ENCODE measurements around the gene XCL1.
A peak's percentile ranks its signal among the peaks of the same experiment; 100 is the strongest.

XCL1 gene

DNA sequence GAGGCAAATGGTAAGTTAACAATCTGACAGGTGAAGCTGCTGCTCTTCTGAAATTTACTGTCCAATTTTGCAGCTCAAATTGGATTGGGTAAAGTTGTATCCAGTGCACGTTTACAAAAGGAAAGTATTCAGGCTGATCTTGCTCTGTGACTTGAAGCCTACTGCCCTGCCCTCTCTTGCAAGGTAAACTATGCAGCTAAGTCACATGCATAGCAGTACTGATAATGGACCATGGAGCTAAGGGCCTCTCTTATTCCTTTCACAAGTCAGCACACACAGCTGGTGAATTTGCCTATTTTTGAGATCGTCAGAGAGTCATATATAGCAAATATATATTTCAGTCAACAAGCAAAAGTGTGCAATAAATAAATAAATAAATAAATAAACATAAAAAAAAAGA is 23.2 kb downstream of the XCL1 start:
- no peak for DNase-seq
- H3K36me3 ChIP-seq (replicated peaks) = no peaks in the 10 kb centered on the region
- H3K27me3 ChIP-seq (replicated peaks) = no peaks in the 10 kb centered on the region
- in situ Hi-C loops (cut with HindIII; ENCODE audit: low pct_ligation_motif_present, low sequenced_read_pairs) = loop anchor here (25.0 kb wide), 1 partner anchor 738 kb away; no protein-coding TSS in a partner anchor
- TF ChIP-seq, protein P1, sequence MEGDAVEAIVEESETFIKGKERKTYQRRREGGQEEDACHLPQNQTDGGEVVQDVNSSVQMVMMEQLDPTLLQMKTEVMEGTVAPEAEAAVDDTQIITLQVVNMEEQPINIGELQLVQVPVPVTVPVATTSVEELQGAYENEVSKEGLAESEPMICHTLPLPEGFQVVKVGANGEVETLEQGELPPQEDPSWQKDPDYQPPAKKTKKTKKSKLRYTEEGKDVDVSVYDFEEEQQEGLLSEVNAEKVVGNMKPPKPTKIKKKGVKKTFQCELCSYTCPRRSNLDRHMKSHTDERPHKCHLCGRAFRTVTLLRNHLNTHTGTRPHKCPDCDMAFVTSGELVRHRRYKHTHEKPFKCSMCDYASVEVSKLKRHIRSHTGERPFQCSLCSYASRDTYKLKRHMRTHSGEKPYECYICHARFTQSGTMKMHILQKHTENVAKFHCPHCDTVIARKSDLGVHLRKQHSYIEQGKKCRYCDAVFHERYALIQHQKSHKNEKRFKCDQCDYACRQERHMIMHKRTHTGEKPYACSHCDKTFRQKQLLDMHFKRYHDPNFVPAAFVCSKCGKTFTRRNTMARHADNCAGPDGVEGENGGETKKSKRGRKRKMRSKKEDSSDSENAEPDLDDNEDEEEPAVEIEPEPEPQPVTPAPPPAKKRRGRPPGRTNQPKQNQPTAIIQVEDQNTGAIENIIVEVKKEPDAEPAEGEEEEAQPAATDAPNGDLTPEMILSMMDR (IDR thresholded peaks at IDR 0.05; ENCODE audit: low read depth, low read length, missing control alignments) = no peak
- no peak overlapping the region for H3K4me3 ChIP-seq (ENCODE audit: low read depth, low read length)
- no peak overlapping the region for H3K27ac ChIP-seq

DNA sequence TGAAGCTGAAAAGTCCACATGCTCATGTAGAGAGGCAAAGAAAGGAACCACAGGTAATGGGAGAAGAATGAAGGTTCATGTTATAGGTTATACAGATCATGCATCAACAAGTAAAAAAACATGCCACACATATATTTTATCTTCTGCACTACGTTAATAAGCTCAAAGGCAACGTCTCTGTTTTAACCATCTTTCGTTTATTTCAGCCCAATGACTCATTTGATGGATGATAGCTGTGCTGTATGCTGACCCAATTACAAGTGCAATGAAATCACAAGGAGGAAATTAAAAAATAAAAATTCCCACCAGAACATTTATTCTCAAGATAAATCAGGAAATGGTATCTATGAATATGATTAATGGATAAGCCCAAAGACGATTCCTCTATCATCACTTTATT is 24.6 kb downstream of the XCL1 start:
- Histone ChIP-seq H3K36me3 (replicated peaks) (no peaks in the 10 kb centered on the region), H3K27me3 (replicated peaks) (no peaks in the 10 kb centered on the region), H3K4me3 (ENCODE audit: low read depth, low read length) (no peak overlapping the region), H3K27ac (no peak overlapping the region)
- in situ Hi-C loops (cut with HindIII; ENCODE audit: low pct_ligation_motif_present, low sequenced_read_pairs) = loop anchor here (25.0 kb wide), 1 partner anchor 736 kb away; no protein-coding TSS in a partner anchor
- DNase-seq = no peak
- TF ChIP-seq, protein P1 (IDR thresholded peaks at IDR 0.05; ENCODE audit: low read depth, low read length, missing control alignments) = no peak

DNA sequence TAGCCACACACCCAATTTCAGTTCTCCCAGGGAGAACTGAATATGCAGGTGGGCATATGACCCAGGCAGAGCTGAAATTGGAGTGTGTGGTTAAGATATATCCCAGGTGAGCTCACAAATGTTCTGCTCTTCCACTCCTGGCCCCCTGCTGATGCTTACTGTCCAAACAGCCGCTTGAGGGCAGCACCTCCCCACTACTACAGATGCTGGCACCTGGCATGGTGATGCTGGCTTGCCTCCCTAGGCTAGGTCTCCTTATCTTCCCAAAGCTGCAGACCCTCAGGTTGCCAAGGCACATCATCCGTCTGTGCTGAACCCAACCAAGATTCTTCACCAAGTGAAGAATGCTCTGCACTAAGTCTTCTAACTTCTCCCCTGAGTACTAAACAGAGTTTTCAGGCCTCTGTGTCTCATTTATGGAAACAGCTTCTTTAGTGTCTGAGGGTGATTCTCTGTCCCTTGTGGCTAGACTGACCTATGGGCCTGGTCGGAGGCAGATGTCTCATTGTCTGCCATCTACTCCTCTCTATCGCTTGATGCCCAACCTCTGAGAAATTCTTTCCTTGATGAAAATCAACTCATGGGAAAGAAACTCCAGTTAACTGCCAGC is 27.2 kb downstream of the XCL1 start:
- H3K27me3 ChIP-seq (replicated peaks) = no peaks in the 10 kb centered on the region

DNA sequence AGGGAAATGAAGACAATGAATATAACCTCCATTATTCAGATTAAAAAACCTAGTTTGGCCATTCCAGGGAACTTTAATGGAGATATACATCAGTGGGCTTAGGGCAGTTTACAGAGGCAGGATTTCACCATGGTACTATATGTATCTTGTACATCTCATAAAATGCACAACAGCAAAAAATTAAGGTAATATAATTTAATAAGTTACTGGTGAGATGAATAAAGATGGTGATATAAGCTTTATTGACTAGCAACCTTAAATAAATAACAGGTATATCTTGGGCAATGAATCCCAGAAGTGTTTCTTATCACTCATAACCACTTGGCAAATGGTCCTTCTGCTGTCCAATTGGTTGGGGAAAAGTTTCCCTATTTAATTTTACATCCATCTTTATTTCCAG is 29.0 kb downstream of the XCL1 start:
- Histone ChIP-seq H3K27me3 (replicated peaks) (no peaks in the 10 kb centered on the region), H3K4me3 (ENCODE audit: low read depth, low read length) (no peak overlapping the region), H3K36me3 (replicated peaks) (no peaks in the 10 kb centered on the region), H3K27ac (no peak overlapping the region)
- no peak for DNase-seq
- TF ChIP-seq, protein P1 (IDR thresholded peaks at IDR 0.05; ENCODE audit: low read depth, low read length, missing control alignments) = no peak
- in situ Hi-C loops (cut with HindIII; ENCODE audit: low pct_ligation_motif_present, low sequenced_read_pairs) = loop anchor here (25.0 kb wide), 1 partner anchor 732 kb away; no protein-coding TSS in a partner anchor

More for the DNA sequence above, 27.2 kb downstream of the XCL1 start:
- TF ChIP-seq, protein P1 (IDR thresholded peaks at IDR 0.05; ENCODE audit: low read depth, low read length, missing control alignments) = peak; percentile 90
- no peak overlapping the region for H3K27ac ChIP-seq
- no peak overlapping the region for H3K4me3 ChIP-seq (ENCODE audit: low read depth, low read length)
- in situ Hi-C loops (cut with HindIII; ENCODE audit: low pct_ligation_motif_present, low sequenced_read_pairs) = loop anchor here (25.0 kb wide), 1 partner anchor 734 kb away; no protein-coding TSS in a partner anchor
- H3K36me3 ChIP-seq (replicated peaks) = no peaks in the 10 kb centered on the region
- DNase-seq = peak; percentile 55

DNA sequence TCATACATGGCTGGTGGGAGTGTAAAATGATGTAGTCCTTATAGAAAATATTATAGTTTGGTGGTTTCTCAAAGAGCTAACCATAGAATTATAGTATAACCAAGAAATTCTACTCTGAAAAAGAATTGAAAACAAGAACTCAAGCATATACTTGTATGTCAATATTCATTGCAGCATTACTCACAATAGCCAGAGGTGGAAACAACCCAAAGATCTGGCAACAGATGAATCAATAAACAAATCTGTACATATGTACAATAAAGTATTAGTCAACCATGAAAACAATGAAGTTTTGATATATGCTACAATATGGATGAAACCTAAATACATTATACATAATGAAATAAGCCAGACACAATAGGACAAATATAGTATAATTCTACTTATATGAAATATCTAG is 29.7 kb downstream of the XCL1 start:
- in situ Hi-C loops (cut with HindIII; ENCODE audit: low pct_ligation_motif_present, low sequenced_read_pairs) = loop anchor here (25.0 kb wide), 1 partner anchor 731 kb away; no protein-coding TSS in a partner anchor
- no peak for DNase-seq
- Histone ChIP-seq H3K27ac (no peak overlapping the region), H3K36me3 (replicated peaks) (no peaks in the 10 kb centered on the region), H3K4me3 (ENCODE audit: low read depth, low read length) (no peak overlapping the region), H3K27me3 (replicated peaks) (no peaks in the 10 kb centered on the region)
- TF ChIP-seq, protein P1 (IDR thresholded peaks at IDR 0.05; ENCODE audit: low read depth, low read length, missing control alignments) = no peak

Measured in brain microvascular endothelial cell (primary cell).